Stimulated activated CD4-positive, alpha-beta T cell treated with anti-CD3 and anti-CD28 coated beads, Interleukin-2, amount 100 ng/mL, for 24 hours (primary cell): ENCODE measurements around the gene IFT122.
A peak's percentile ranks its signal among the peaks of the same experiment; 100 is the strongest.

Experiments
- DNase-seq, 2 donors: peaks; one replicate each; pipeline ENCODE4 v3.0.0-alpha.2; 2020

The IFT122 gene

GRCh38 chr3:129548104-129548965 is 108.3 kb downstream of the IFT122 start:
- no peak for DNase-seq

- DNase-seq: no peak
Observed at GRCh38 chr3:129549006-129549800, 109.2 kb downstream of the IFT122 start.

GRCh38 chr3:129549805-129550204 is 109.8 kb downstream of the IFT122 start:
- DNase-seq: no peak

DNA sequence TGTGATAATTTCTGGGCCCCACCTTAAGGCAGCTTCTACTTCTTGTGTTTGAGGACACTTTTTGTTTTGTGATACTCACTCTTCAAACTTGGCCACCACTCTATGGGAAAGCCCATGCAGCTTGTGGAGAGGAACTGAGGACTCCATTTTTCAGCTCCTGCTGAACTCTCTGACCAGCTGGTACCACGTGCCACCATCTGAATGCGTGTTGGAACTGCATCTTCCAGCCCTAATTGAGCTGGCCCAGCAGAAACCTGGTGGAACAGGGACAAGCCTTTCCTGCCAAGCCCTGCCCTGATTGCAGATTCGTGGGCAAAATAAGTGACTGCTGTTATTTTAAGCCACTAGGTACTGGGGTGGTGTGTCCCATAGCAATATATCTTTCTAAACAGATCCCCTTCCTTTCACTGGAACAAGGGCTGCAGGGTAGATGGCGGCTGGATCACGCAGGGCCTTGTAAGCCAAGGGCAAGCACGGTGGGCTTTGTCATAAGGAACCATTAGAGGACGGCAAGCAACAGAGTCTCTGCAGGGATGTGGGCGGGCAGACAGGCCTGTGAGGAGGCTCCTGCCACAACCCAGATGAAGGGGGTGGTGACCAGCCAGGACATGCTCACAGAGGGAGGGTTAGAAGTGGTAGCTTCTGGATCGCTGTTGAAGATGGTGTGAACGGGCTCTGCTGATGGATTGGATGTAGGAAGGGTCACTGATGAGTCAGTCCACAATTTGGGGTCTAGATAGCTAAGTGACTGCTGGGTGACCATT is 112.4 kb downstream of the IFT122 start:
- DNase-seq: no peak

DNA sequence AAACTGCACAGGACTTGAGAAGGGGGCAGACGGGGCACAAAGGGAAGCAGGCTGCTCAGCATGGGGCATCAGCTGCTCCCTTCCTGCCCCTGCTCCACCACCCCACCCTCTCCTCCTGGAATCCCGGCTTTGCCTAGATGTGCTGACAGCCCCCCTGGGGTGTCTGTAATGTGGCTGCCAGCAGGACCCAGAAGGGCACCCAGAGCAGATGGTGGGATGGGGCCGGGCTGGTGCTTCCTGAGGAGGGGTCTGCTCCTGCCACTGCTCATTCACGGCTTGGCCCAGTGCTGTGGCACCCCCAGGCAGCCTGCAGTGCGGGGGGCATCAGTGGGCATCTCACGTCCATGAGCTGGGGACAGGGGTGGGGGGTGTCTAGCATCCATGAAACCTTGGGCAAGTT is 113.1 kb downstream of the IFT122 start:
- DNase-seq: no peak

DNA sequence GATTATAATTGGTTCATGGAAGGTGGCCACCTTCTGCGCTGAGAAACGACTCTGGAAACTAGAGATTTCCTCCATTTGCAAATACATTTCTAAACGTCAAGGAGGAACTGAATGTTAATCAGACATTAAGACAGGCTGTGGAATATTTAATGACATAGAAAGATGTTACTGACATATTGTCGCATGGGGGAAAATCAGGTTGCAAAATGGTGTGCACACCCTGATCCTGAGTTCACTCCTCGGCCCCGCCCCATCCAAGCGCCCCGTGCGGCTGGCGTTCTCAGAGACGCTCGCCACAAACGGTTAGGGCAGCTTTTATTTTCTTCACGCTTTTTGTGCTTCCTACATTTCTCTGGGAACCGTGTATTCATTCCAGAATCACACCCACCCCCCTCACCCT is 113.7 kb downstream of the IFT122 start:
- peak in 1 of 2 donors; percentile 32 for DNase-seq

DNA sequence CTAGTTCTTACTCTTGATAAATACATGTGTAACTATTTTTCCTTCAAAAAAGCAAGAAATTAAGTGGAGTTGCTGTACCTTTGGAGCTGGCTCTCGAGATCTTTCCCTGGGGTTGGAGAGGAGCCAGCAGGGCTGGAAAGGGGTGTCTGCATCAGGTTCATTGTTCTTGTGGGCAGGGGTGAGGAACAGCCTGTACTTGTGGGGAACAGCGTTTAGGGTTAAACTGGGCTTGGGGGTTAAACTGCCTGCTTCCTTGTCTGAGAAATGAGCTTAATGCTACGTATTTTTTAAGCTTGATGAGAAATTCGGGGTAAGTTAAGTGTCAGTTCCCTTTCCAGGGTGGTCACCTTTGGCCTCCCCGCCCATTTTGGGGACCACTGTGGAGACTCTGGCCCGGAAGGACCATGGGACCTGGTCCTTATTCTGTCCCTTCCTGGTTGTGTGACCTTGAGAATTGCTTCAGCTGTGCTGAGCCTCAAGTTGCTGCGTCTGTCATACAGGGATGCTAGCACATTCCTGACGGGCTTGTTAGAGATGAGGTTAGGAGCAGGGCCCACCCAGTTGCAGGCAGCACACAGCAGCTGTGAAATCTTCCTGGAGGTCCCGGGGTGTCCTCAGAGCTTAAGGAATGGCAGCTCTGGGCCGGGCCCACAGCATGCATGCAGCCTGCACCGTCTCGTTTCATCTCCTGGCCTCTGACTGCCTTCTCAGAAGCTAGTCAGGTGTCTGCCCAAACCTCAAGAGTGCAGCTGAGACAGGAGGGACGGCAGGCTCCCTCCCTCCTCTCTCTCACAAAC is 114.5 kb downstream of the IFT122 start:
- no peak for DNase-seq

GRCh38 chr3:129555153-129555550 is 115.1 kb downstream of the IFT122 start:
- DNase-seq: no peak

DNA sequence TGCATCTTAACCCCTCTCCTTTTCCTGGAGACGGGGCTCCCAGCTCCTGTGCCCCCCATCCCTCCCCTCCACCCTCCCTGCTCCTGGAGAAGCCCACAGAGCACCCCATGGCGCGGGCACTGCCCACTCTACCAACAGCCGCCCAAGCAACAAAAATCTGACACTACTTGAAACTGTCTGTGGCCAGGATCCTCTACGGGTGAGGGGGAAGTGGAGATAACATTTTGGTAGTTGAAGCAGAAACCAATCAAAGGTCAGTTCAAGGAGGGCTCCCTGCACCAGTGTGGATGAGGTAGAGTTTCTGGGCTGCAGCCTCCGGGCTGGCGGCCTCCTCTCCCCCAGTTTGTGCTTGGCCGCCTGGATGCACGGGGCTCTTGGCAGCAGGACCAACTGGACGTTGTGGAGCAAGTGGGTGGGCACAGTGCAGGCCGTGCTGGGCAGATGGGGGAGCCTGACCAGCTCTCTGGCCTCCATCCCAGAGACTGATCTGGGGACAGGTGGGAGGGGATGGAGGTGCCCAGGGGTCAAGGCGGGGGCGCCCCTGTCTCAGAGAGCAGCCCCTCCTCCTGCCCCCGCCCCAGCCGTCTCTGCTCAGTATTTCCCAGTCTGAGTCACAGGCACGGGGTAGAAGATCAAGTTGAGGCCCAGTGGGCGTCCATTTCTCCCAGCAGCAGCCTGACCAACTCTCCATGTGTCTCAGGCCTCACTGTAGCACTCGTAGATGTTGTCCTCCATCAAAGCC is 115.8 kb downstream of the IFT122 start:
- no peak for DNase-seq

- no peak for DNase-seq
Observed at GRCh38 chr3:129556358-129556695, 116.3 kb downstream of the IFT122 start.

DNA sequence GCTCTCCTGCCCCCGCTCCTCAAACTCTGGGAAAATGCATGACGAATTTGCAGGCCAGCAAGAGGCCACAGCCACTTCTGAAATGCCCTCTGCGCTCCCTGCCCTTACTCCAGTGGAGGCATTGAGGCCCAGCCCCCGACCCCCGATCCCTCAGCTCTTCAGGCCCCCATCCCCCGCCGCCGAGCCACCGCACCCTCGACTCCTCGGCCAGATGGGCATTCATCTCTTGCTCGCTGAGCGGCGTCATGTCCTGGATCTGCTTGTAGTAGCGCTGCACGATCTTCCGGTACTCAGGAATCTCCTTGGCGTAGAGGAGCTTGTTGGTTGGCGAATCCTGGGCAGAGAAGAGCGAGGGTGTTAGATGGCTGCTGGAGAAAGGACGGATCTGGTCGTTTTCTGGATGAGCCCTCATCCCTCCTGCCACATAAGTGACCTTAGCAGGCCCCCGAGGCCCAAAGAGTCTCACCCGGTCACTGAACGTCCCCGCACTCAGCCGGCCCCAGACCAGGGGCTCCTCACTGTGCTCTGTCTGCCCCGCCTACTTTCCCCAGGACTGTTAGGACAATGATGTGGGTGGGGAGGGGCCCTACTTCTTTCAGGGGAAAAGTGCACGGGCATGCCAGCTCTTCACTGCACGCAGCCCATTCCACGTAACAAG is 117.0 kb downstream of the IFT122 start:
- DNase-seq: no peak

DNA sequence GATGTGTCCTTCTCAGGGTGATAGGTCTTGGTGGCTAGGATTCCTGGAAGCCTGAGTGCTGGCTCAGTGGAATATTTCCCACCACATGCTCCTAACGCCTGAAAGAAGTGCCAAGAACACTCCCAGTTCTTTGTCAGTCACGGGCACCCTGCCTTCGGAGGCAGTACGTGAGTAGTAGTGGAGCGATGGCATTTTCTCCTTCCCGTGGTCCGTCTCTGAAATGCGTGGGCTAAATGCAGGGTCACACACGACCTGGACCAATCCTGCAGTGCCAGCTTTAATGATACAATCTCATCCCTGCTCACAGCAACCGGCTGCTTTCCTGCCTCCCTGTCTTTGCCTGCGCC is 117.5 kb downstream of the IFT122 start:
- no peak for DNase-seq

DNA sequence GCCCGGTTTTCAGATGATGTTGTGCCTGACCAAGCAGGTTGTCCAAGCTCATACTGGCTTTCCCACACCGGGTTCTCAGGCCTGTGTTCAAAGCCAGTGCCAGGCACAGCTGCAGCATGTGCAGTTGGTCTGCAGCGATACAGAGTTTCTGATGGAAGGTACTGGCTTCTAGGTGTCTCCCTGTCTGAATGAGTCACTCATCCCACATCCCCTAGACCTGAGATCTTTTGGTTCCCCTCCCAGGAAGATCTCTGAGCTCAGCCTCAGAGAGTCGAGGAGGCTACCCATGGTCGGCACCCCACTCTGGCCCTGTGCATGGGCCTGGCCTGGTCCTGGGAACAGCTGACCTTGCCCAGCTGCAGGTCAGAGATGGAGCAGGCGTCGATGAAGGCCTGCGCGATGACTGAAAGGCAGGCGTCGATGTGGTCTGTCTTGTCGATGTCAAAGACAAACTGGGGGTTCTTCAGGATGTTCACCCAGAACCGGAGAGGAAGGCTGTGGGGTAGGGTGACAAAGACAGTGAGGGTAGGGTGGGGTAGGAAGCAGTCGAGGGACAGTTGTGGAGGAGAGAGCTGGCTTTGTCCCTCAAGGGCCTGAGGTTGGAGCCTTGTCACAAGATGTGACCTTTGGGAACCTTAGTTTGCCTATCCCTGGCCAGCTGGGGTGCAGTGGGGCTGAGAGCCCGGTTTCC is 118.2 kb downstream of the IFT122 start:
- no peak for DNase-seq

GRCh38 chr3:129558772-129559564 is 118.9 kb downstream of the IFT122 start:
- no peak for DNase-seq

DNA sequence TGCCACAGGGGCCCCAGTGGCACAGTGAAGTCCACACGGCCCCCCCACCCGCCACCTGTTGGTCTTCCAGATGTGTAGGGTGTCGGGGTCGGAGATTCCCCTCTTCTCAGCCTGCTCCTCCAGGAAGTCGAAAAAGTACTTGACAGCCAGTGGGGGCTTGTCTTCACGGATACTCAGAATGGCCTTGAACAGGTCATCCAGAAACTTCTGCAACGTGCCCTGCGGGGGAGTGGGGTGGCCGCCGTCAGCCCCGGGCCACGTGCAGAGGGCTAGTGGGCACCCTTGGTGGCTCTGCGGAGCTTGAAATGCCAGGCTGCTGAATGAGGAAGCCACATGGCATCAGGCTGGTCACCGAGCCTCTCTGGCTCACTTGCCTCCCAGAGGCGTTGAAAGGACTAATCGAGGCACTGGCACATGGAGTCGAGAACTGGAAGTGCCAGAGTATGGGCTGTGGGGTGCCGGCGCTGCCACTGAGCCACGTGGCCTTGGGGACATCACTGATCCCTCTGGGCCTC is 119.6 kb downstream of the IFT122 start:
- no peak for DNase-seq

GRCh38 chr3:129560269-129560787 is 120.3 kb downstream of the IFT122 start:
- DNase-seq: no peak

DNA sequence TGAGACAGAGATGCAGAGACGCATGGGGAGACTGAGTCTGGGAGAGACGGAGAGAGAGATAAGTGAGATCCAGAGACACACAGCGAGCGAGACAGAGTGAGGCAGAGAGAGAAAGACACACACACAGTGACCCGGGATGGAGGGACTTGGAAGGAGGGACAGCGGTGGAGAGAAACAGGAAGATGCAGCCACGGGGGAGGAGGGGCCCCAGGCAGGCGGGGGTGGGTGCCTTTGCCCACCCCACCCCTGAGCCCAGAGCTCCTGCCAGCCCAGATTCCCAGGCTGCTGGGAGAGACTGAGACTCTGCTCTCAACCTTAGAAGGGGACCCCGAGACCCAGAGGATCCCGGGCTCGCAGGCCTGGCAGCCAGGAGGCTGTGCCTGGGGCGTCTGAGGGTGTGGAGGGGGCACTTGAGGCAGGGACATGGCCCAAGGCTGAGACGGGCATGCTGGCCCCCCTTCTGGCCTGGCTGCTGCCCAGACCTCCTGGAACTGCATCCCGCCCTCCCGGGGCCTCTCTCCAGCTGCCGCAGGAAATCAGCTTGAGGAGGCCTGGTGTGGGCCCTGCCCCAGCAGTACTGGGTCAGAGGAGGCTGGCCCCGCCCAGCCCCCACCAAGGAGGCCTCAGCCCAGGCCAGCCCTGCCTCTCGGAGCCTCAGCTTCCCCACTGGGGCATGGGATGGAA is 121.0 kb downstream of the IFT122 start:
- DNase-seq: no peak

DNA sequence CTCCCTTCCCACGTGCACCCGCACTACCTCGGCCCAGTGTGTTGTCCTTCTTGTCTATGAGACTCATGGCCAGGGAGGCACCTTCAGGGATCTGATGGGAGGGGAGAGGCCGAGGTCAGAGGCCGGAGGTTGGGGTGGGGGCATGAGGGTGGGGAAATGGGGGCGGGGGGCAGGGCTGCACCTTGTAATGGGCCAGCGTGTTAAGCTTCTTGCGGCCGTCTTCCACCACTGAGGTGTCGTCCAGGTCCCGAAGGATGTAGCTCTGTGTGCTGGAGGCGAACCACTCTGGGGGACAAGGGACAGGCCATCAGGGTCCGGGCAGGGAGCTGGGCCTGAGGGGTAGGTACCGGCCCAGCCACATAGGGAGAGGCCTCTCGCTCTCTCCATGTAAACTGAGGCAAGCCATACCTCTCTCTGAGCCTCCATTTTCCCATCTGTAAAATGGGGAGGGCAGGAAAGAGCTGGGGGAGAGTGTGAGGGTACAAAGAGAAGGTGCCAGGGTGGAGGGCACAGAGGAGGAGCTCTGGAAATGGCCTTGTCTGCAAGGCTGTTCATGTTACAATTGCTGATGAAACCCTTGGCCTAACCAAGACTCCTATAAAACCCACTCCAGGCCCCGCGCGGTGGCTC is 121.7 kb downstream of the IFT122 start:
- no peak for DNase-seq
